Activated CD8-positive, alpha-beta memory T cell treated with anti-CD3 and anti-CD28 coated beads, Interleukin-2, amount 10 ng/mL, durations not matched to agents 7 days and 5 days (primary cell): ENCODE results near the gene UFSP1. TPM values are rescaled to one million over a fixed set of nuclear protein-coding genes. Genes with fewer than 3 reads are reported as not detected.

Experiments used
- ATAC-seq: fragments of 150-1000 bp; cut with Tn5 transposase; one replicate; pipeline ENCODE4 v1.10.0; 2021; ENCODE audit warnings: moderate library complexity
- CTCF ChIA-PET: fragments of 350-600 bp; sonication (Branson Sonifier 250); formaldehyde crosslinking; loops from one replicate; lab custom pipeline; 2021; ENCODE audit warnings: antibody characterized with exemption; lab: Charles Lee
- DNase-seq: peaks from one replicate; pipeline ENCODE4 v3.0.0-alpha.2; 2020
- H3K27ac Mint-ChIP-seq: one replicate; pipeline ENCODE4 v1.8.0; 2021; ENCODE audit warnings: mild to moderate bottlenecking, mixed read lengths
- H3K27me3 Mint-ChIP-seq: one replicate; pipeline ENCODE4 v1.8.0; 2021; ENCODE audit warnings: mixed read lengths
- H3K36me3 Mint-ChIP-seq: one replicate; pipeline ENCODE4 v1.8.0; 2021; ENCODE audit warnings: mild to moderate bottlenecking, mixed read lengths
- H3K4me1 Mint-ChIP-seq: one replicate; pipeline ENCODE4 v1.8.0; 2021; ENCODE audit warnings: mixed read lengths
- H3K4me3 Mint-ChIP-seq: one replicate; pipeline ENCODE4 v1.8.0; 2021; ENCODE audit warnings: mild to moderate bottlenecking, moderate library complexity, mixed read lengths
- H3K9me3 Mint-ChIP-seq: one replicate; pipeline ENCODE4 v1.8.0; 2022; ENCODE audit warnings: low read depth, mixed read lengths
- total RNA-seq, 2 experiments: library from RNA; stranded (reverse); gene quantifications; one replicate each; pipeline ENCODE4 v1.2.3, GENCODE V29; 2021

Gene UFSP1
- total RNA-seq, 2 experiments from 2014 or later = 2.3 to 2.7 TPM

DNA sequence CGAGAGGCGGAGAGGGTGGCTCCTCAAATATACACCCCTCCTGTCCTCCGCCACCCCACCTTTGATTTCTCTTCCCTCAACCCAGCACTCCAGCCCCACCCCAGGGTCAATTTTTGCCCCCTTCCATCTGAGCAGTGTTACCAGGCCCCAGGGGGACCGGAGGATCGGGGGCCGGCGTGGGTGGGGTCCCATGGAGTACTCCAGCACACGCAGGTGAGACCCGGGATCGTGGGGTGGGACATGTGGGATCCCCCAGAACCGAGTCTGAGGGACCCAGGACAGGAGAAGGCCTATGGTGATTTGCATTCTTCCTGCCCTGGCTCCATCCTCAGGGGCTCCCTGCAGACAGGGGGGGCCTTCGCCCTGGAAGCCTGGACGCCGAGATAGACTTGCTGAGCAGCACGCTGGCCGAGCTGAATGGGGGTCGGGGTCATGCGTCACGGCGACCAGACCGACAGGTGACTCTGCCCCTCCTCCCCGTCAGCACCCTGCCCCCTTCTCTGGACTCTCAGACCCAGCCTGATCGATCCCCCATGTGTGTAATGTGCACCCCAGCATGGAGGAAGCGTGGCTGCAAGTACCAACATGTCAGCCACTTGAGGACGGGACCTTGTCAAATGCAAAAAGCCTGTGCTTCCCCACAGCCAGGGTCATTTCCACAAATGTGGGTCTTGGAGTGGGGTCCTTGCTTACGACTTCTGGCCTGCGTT is 21.6 kb downstream of the UFSP1 start:
- ATAC-seq = peak; percentile 16
- H3K4me3 Mint-ChIP-seq = peak overlapping the region; percentile 91

DNA sequence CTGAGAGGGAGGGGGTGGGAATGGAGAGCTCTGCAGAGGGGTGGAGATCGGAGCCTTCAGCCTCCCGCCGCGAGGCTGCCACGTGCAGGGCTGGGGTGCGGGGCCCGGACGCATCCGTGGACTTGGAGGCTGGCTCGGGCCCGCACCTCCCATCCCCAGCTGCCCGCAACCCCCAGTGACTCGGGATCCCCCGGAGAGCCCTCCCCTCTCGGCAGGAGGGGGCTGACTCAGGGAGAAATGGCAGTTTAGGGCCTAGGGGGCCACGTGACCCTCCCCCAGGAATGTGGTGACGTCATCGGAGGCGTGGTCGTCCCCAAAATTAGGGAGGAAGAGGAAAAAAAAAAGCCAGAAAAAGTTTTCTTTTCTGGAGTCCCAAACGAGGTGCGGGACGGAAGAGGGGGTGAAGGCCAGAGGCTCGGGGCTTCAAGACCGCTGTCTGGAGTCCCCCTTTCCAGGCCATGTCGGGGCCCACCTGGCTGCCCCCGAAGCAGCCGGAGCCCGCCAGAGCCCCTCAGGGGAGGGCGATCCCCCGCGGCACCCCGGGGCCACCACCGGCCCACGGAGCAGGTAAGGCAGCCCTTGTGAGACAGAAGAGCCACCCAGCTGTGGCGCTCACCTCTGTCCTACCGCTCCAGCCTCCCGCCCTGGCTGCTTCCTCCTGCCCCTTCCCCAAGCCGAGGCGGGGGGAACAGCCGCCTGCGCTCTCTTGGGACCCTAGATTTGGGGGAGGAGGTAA is 22.3 kb downstream of the UFSP1 start, which contains the start of gene TRIP6:
TRIP6 (plus strand) TSS at position 348 of the 736 bp plus-strand sequence; CDS start at position 459, 111 bp downstream.
- H3K9me3 Mint-ChIP-seq = no peaks in the 10 kb centered on the region
- H3K36me3 Mint-ChIP-seq = peaks cover 19% of the 10 kb centered on the region
- ATAC-seq (peak; percentile 73), DNase-seq (peak; percentile 77)
- peak within 1 kb of the TSS; percentile 91 for H3K4me3 Mint-ChIP-seq
- CTCF ChIA-PET = interaction anchor here (1.2 to 1.6 kb wide), 2 partner anchors 15 to 192 kb away, joined by 4 to 8 read pairs; partner anchors contain the start of gene SLC12A9
- no peaks in the 10 kb centered on the region for H3K27me3 Mint-ChIP-seq
- peak within 1 kb of the TSS; percentile 92 for H3K27ac Mint-ChIP-seq
- H3K4me1 Mint-ChIP-seq = peaks cover 22% of the 10 kb centered on the region

More for the DNA sequence above, 21.6 kb downstream of the UFSP1 start:
- CTCF ChIA-PET = interaction anchor here (1.5 to 1.6 kb wide), 2 partner anchors 15 to 162 kb away, joined by 3 to 8 read pairs; partner anchors contain the start of genes POP7 and SLC12A9
- DNase-seq = no peak
- Mint-ChIP-seq H3K27me3 (no peaks in the 10 kb centered on the region), H3K27ac (peak overlapping the region; percentile 89), H3K4me1 (peaks cover 22% of the 10 kb centered on the region), H3K9me3 (no peaks in the 10 kb centered on the region), H3K36me3 (peaks cover 22% of the 10 kb centered on the region)

DNA sequence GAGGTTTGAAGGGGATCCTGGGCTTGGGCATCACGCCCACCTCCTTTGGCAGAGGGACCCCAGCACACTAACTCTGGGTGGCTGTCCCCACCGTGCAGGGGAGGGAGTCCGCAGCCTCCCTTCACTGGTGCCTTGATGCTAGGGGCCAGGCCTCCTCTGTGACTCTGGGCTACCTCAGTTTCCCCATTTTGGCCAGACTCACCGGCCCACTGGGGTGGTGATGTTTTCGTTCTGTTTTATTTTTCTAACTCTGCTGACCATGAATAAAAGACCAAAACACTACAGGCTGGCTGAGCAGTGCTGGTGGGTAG is 22.8 kb downstream of the UFSP1 start:
- peak overlapping the region; percentile 91 for H3K4me3 Mint-ChIP-seq
- no peaks in the 10 kb centered on the region for H3K9me3 Mint-ChIP-seq
- H3K4me1 Mint-ChIP-seq = peaks cover 22% of the 10 kb centered on the region
- DNase-seq (no peak), ATAC-seq (no peak)
- H3K27me3 Mint-ChIP-seq = no peaks in the 10 kb centered on the region
- peak overlapping the region; percentile 92 for H3K27ac Mint-ChIP-seq
- CTCF ChIA-PET = interaction anchor here (1.2 to 1.6 kb wide), 2 partner anchors 14 to 192 kb away, joined by 4 to 8 read pairs; partner anchors contain the start of gene SLC12A9
- H3K36me3 Mint-ChIP-seq = peaks cover 17% of the 10 kb centered on the region

DNA sequence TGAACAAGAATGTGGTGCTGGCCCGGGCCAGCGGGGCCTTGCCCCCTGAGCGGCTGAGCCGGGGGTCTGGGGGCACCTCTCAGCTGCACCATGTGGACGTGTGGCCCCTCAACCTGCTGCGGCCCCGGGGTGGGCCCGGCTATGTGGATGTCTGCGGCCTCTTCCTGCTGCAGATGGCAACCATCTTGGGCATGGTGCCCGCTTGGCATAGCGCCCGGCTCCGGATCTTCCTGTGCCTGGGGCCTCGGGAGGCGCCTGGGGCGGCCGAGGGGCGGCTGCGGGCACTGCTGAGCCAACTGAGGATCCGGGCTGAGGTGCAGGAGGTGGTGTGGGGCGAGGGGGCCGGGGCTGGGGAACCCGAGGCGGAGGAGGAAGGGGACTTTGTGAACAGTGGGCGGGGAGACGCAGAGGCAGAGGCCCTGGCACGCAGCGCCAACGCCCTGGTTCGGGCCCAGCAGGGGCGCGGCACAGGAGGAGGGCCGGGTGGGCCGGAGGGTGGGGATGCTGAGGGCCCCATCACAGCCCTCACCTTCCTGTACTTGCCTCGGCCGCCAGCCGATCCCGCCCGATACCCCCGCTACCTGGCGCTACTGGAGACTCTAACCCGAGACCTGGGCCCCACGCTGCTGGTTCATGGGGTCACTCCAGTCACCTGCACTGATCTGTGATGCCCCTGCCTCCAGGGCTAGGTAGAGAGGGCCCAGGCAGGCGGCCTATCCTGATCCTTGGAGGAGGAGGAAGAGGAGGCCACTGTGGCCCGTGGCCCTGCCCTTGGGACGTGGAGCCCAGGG is 23.4 kb downstream of the UFSP1 start:
- H3K4me1 Mint-ChIP-seq = peaks cover 22% of the 10 kb centered on the region
- CTCF ChIA-PET = interaction anchor here (1.2 to 3.1 kb wide), 3 partner anchors 14 to 193 kb away, joined by 4 to 14 read pairs (median 8); partner anchors contain the start of gene SLC12A9
- no peak for ATAC-seq
- H3K9me3 Mint-ChIP-seq = no peaks in the 10 kb centered on the region
- H3K27me3 Mint-ChIP-seq = no peaks in the 10 kb centered on the region
- no peak for DNase-seq
- H3K36me3 Mint-ChIP-seq = peaks cover 12% of the 10 kb centered on the region
- peak overlapping the region; percentile 92 for H3K27ac Mint-ChIP-seq
- H3K4me3 Mint-ChIP-seq = peak overlapping the region; percentile 91

DNA sequence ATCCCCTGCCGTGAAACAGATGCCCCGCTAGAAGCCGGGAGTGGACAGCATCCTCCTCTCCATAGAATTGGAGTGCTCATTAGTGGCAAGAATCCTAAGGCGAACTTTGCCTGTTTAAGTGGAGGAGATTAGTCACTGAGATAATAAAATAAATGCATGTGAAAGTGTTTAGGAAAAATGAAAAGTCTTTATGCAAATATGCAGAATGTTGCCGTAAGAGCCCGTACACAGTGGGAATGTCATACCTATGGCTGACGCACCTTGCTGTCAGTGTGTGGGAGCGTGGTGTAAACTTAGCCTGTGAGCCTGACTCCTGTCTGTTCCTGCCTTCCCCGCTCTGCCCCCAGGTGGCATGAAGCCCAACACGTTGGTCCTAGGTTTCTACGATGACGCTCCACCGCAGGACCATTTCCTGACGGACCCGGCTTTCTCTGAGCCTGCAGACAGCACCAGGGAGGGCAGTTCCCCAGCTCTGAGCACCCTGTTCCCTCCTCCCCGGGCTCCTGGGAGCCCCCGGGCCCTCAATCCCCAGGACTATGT is 24.1 kb downstream of the UFSP1 start:
- no peaks in the 10 kb centered on the region for H3K9me3 Mint-ChIP-seq
- CTCF ChIA-PET = interaction anchor here (3.1 kb wide), 1 partner anchor 14 kb away, joined by 14 read pairs; the partner anchor contains the start of gene SLC12A9
- no peak for ATAC-seq
- no peaks in the 10 kb centered on the region for H3K27me3 Mint-ChIP-seq
- DNase-seq = no peak
- H3K4me3 Mint-ChIP-seq = no peak overlapping the region
- peaks cover 20% of the 10 kb centered on the region for H3K4me1 Mint-ChIP-seq
- H3K36me3 Mint-ChIP-seq = peaks cover 12% of the 10 kb centered on the region
- no peak overlapping the region for H3K27ac Mint-ChIP-seq

DNA sequence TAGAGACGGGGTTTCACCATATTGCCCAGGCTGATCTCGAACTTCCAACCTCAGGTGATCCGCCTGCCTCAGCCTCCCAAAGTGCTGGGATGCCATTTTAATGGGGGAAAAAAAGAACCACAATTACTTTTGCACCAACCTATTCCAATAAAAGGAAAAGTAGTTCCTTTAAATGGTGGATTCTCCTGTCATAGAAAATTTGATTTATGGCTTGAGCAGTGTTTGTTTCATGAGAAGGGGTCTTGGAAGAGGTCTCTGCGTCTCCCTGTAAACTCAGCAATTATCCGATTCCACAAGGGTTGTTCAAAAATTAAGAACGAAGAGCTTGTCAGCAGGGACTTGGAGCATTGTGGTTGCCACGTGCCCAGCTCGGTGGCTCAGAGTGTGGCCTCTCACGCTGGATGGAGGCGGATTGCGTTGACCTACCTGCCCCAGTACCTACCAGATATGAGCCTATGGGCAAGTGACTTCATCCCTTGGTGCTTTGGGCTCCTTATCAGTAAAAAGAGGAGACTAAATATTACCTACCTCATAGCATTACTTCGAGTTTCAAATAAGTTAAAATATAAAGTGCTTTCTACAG is 25.2 kb downstream of the UFSP1 start:
- DNase-seq = no peak
- H3K27me3 Mint-ChIP-seq = no peaks in the 10 kb centered on the region
- CTCF ChIA-PET = interaction anchor here (0.7 to 3.1 kb wide), 2 partner anchors 13 to 14 kb away, joined by 3 to 14 read pairs; partner anchors contain the start of gene SLC12A9
- no peaks in the 10 kb centered on the region for H3K9me3 Mint-ChIP-seq
- H3K27ac Mint-ChIP-seq = no peak overlapping the region
- no peak for ATAC-seq
- H3K4me1 Mint-ChIP-seq = peaks cover 19% of the 10 kb centered on the region
- no peak overlapping the region for H3K4me3 Mint-ChIP-seq
- H3K36me3 Mint-ChIP-seq = peaks cover 17% of the 10 kb centered on the region

DNA sequence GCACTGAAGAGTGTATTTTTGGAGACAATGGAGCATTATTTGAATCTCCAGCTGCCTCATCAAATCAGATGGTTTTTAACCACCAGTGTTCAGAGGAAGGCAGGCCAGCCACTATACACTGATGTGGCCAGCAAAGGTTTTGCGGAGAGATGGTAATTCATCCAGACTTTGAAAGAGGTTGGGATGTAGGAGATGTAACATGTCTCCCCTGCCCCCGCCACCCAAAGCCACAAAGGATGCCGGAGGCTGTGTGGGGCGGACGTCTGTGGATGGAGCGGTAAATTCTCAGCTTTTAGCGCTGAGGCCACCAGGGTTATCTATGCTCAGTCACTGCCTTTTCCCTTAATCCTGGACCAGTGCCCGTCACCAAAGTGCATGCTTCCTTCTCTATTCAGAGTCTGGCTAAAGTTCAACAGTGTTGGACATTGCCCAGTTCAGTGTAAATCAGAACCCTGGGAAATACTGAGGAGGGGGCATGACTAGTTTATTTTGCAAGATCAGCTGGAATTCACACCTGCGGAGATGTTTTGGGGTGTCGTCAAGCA is 26.0 kb downstream of the UFSP1 start:
- H3K27me3 Mint-ChIP-seq = no peaks in the 10 kb centered on the region
- H3K36me3 Mint-ChIP-seq = peaks cover 17% of the 10 kb centered on the region
- H3K27ac Mint-ChIP-seq = no peak overlapping the region
- ATAC-seq (no peak), DNase-seq (no peak)
- CTCF ChIA-PET = interaction anchor here (3.1 kb wide), 1 partner anchor 12 kb away, joined by 14 read pairs; the partner anchor contains the start of gene SLC12A9
- H3K4me1 Mint-ChIP-seq = peaks cover 14% of the 10 kb centered on the region
- H3K9me3 Mint-ChIP-seq = no peaks in the 10 kb centered on the region
- no peak overlapping the region for H3K4me3 Mint-ChIP-seq

DNA sequence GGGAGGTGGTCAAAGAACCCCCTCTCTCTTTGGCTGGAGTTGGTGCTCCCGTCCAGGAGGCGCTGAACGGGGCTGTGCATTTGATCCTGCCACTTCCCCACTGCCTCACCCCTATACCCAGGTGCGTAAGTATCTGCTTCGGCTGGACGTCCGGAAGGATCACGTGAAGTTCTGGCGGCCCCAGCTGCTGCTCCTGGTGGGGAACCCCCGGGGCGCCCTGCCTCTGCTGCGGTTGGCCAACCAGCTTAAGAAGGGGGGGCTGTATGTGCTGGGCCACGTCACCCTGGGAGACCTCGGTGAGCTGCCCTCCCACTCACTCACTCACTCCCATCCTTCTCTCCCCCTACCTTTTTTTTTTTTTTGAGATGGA is 27.9 kb downstream of the UFSP1 start:
- Mint-ChIP-seq H3K36me3 (peaks cover 21% of the 10 kb centered on the region), H3K4me3 (no peak overlapping the region), H3K9me3 (no peaks in the 10 kb centered on the region), H3K27me3 (no peaks in the 10 kb centered on the region), H3K27ac (no peak overlapping the region), H3K4me1 (peaks cover 2% of the 10 kb centered on the region)
- ATAC-seq = no peak
- CTCF ChIA-PET = no interaction called here
- no peak for DNase-seq

DNA sequence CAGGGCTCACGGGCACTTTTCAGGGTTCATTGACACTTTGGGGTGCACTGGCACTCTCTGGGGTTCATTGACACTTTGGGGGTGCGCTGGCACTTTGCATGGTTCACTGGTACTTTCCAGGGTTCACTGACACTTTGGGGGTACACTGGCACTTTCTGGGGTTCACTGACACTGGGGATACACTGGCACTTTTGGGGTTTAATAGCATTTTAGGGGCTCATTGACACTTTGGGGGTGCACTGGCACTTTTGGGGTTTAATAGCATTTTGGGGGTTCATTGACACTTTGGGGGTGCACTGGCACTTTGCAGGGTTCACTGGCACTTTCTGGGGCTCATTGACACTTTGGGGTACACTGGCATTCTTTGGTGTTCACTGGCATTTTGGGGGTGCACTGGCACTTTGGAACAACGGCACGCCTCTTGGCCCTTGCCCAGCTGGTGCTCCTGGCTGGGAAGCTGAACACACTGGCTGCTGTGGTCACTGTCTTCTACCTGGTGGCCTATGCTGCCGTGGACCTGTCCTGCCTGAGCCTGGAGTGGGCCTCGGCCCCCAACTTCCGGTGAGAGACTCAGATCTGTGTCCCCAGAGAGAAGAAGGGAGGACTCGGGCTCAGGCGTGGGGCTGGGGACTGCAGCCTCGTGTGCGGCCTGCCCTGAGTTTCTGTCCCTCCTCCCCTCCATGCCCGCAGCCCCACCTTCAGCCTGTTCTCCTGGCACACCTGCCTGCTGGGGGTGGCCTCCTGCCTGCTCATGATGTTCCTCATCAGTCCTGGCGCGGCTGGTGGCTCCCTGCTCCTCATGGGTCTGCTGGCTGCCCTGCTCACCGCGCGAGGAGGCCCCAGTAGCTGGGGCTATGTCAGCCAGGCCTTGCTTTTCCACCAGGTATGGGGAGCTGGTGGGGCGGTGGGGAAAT is 28.6 kb downstream of the UFSP1 start:
- Mint-ChIP-seq H3K27me3 (no peaks in the 10 kb centered on the region), H3K36me3 (peaks cover 21% of the 10 kb centered on the region), H3K4me1 (no peaks in the 10 kb centered on the region), H3K9me3 (no peaks in the 10 kb centered on the region), H3K4me3 (no peak overlapping the region), H3K27ac (no peak overlapping the region)
- no peak for DNase-seq
- CTCF ChIA-PET = no interaction called here
- ATAC-seq = no peak

DNA sequence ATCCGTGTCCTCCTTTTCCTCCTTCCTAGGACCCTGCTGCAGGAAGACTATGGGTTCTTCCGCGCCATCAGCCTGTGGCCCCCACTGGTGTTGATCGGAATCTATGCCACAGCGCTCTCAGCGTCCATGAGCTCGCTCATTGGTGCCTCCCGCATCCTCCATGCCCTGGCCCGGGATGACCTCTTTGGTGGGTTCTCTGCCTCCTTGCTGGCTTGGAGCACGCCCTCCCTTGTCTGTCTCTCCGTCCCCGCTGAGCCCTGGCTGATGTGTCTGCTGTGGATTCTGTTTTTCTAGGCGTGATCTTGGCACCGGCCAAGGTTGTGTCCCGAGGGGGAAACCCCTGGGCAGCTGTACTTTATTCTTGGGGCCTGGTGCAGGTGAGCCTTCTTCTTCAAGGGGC is 29.7 kb downstream of the UFSP1 start:
- peaks cover 21% of the 10 kb centered on the region for H3K36me3 Mint-ChIP-seq

DNA sequence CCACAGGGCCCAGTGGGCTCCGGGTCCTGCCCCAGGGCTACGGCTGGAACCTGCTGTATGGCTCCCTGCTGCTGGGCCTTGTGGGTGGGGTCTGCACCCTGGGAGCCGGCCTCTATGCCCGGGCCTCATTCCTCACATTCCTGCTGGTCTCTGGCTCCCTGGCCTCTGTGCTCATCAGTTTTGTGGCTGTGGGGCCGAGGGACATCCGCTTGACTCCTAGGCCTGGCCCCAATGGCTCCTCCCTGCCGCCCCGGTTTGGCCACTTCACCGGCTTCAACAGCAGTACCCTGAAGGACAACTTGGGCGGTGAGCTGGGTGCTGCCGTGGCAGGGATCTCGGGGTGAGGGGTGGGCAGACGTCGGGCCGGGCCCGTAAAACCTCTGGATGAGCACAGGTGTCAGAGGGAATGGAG is 32.6 kb downstream of the UFSP1 start:
- ATAC-seq (no peak), DNase-seq (no peak)
- Mint-ChIP-seq H3K27me3 (no peaks in the 10 kb centered on the region), H3K4me1 (peaks cover 17% of the 10 kb centered on the region), H3K9me3 (no peaks in the 10 kb centered on the region), H3K27ac (no peak overlapping the region), H3K36me3 (peaks cover 17% of the 10 kb centered on the region), H3K4me3 (no peak overlapping the region)
- CTCF ChIA-PET = interaction anchor here (0.6 kb wide), 1 partner anchor 34 kb away, joined by 4 read pairs; no protein-coding TSS in a partner anchor

More for the DNA sequence above, 29.7 kb downstream of the UFSP1 start:
- ATAC-seq (no peak), DNase-seq (no peak)
- CTCF ChIA-PET = no interaction called here
- Mint-ChIP-seq H3K4me1 (no peaks in the 10 kb centered on the region), H3K27me3 (no peaks in the 10 kb centered on the region), H3K4me3 (no peak overlapping the region), H3K27ac (no peak overlapping the region), H3K9me3 (no peaks in the 10 kb centered on the region)
